Ectodermal cell (in vitro differentiated cells): ENCODE data around the gene OTOF.

Source experiments
- H3K27ac ChIP-seq: 2 replicates; pipeline ENCODE4 v1.7.0; 2013; ENCODE audit warnings: mild to moderate bottlenecking, low read depth, low read length; ENCODE audit not compliant: insufficient read depth, poor library complexity, severe bottlenecking
- H3K27me3 ChIP-seq: 2 replicates; pipeline ENCODE4 v1.7.0; 2013; ENCODE audit warnings: mild to moderate bottlenecking, low read length; ENCODE audit not compliant: insufficient read depth, control insufficient read depth, poor library complexity, severe bottlenecking
- H3K36me3 ChIP-seq: one replicate; pipeline ENCODE4 v1.7.0; 2013; ENCODE audit warnings: low read length; ENCODE audit not compliant: control insufficient read depth, insufficient read depth
- H3K4me1 ChIP-seq: one replicate; pipeline ENCODE4 v1.7.0; 2013; ENCODE audit warnings: low read length; ENCODE audit not compliant: control insufficient read depth, insufficient read depth
- H3K4me3 ChIP-seq: 2 replicates; pipeline ENCODE4 v1.7.0; 2013; ENCODE audit warnings: low read depth, low read length, control low read depth; ENCODE audit not compliant: insufficient read depth
- H3K9me3 ChIP-seq: 2 replicates; pipeline ENCODE4 v1.7.0; 2013; ENCODE audit warnings: mild to moderate bottlenecking, low read length, moderate library complexity; ENCODE audit not compliant: control insufficient read depth
- WGBS, 2 experiments: methylation state at CpG; one replicate each; pipeline ENCODE4 v1.1.7; 2013; ENCODE audit warnings: missing lambda C conversion rate in 2 of 2; 5-methylcytosine and 5-hydroxymethylcytosine counted together

The OTOF gene

GRCh38 chr2:26488463-26489212 lies 10.7 kb upstream of the OTOF start:
- Histone ChIP-seq H3K36me3 (no peaks in the 10 kb centered on the region), H3K27ac (no peak overlapping the region), H3K4me1 (no peaks in the 10 kb centered on the region), H3K9me3 (no peaks in the 10 kb centered on the region), H3K27me3 (no peaks in the 10 kb centered on the region), H3K4me3 (no peak overlapping the region)
- 93 to 94% methylated on average over 20 of the region's 20 CpGs for WGBS, 2 experiments

DNA sequence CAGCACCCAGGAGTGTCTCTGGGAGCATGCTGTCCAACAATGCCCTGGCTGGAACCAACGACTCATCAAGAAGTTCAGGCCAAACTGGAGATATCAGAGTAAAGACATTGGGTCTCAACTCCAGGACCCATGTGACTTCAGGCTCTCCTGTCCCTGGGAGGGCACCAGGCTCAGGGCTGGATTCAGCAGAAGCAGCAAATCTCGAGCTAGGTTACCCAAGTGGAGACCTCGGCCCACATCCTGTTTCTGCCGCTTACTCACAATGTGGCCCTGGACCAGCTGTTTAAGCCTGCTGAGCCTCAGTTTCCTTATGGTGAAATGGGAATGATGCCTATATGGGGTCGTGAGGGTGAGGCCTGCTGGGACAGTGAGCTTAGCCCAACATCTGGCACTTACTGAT lies 9.3 kb upstream of the OTOF start:
- no peak overlapping the region for H3K27ac ChIP-seq

DNA sequence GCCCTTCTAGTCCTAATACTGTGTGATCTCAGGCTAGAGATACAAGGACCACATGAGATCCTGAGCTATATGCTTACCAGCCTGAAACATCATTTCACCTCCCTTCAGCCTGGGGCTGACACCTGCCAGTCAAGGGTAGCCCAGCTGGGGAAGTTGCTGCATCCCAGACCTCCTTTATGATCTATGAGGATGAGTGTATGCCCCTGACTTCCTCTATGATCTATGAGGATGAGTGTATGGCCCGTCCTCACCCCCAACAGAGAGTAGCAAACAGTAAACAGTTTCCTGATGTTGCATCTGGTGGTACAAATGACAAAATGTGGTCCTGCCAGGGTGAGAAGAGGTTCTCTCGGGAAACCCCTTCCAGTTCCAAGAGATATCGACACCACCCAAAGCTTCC lies 8.9 kb upstream of the OTOF start:
- Histone ChIP-seq H3K27me3 (no peaks in the 10 kb centered on the region), H3K4me3 (no peak overlapping the region)
- WGBS, 2 experiments = 88 to 95% methylated on average over 3 of the region's 3 CpGs

More for the DNA sequence above, 9.3 kb upstream of the OTOF start:
- Histone ChIP-seq H3K9me3 (no peaks in the 10 kb centered on the region), H3K36me3 (no peaks in the 10 kb centered on the region), H3K27me3 (no peaks in the 10 kb centered on the region), H3K4me3 (no peak overlapping the region), H3K4me1 (no peaks in the 10 kb centered on the region)
- 92 to 95% methylated on average over 5 of the region's 5 CpGs for WGBS, 2 experiments

GRCh38 chr2:26485725-26486418 lies 7.9 kb upstream of the OTOF start:
- 93 to 94% methylated on average over 8 of the region's 8 CpGs for WGBS, 2 experiments
- Histone ChIP-seq H3K36me3 (no peaks in the 10 kb centered on the region), H3K4me3 (no peak overlapping the region), H3K9me3 (no peaks in the 10 kb centered on the region), H3K27ac (no peak overlapping the region), H3K27me3 (no peaks in the 10 kb centered on the region), H3K4me1 (no peaks in the 10 kb centered on the region)

More for the DNA sequence above, 8.9 kb upstream of the OTOF start:
- Histone ChIP-seq H3K27ac (no peak overlapping the region), H3K9me3 (no peaks in the 10 kb centered on the region), H3K36me3 (no peaks in the 10 kb centered on the region), H3K4me1 (no peaks in the 10 kb centered on the region)

DNA sequence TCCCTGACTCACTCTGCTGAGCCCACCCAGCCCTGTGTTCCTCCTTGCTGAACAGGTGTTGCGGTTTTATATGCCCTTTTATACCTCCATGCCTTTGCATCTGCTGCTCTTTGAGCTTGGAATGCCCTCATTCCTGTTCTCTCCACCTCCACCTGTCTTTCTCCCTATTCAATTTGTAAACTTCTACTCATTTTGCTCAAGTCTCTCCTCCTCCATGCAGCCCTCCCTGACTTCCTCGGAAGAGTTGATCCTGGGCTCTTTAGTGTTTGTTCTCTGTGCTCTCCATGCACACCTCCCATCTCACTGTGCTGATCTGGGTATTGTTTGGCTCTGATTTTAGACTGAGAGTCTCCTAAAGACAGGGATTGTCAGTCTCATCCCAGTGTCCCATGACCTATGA lies 7.2 kb upstream of the OTOF start:
- no peaks in the 10 kb centered on the region for H3K9me3 ChIP-seq
- no peaks in the 10 kb centered on the region for H3K4me1 ChIP-seq
- H3K27me3 ChIP-seq = no peaks in the 10 kb centered on the region
- 91 to 96% methylated on average over 2 of the region's 2 CpGs for WGBS, 2 experiments
- no peak overlapping the region for H3K4me3 ChIP-seq
- H3K27ac ChIP-seq = no peak overlapping the region
- no peaks in the 10 kb centered on the region for H3K36me3 ChIP-seq

DNA sequence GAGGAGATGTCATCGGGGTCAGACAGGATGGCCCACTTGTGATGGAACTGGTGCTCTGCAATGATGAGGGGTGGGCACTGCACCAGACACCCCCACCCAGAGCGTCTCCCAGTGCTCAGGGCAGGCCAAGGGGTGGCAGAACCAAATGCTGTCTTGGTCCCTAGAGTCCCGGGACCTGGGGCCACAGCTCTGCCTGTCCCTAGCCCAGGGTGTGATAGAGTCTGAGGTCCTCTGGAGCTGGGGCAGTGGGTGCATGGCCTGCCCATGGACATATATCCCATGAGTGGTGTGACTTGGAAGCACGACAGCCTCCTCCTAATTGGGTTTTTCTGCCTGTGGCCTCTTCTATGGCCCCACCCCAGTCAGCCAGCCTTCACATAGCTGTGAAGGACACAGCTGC lies 6.7 kb upstream of the OTOF start:
- Histone ChIP-seq H3K27ac (no peak overlapping the region), H3K4me3 (no peak overlapping the region), H3K4me1 (peaks cover under 1% of the 10 kb centered on the region), H3K27me3 (no peaks in the 10 kb centered on the region), H3K36me3 (no peaks in the 10 kb centered on the region), H3K9me3 (no peaks in the 10 kb centered on the region)
- WGBS, 2 experiments = 91 to 92% methylated on average over 4 of the region's 4 CpGs

GRCh38 chr2:26483957-26484565 lies 6.1 kb upstream of the OTOF start:
- WGBS, 2 experiments = 95 to 96% methylated on average over 13 of the region's 13 CpGs
- Histone ChIP-seq H3K27ac (no peak overlapping the region), H3K36me3 (no peaks in the 10 kb centered on the region), H3K9me3 (no peaks in the 10 kb centered on the region), H3K4me1 (peaks cover 3% of the 10 kb centered on the region), H3K27me3 (no peaks in the 10 kb centered on the region), H3K4me3 (no peak overlapping the region)

- Histone ChIP-seq H3K4me1 (peaks cover 3% of the 10 kb centered on the region), H3K36me3 (no peaks in the 10 kb centered on the region), H3K4me3 (no peak overlapping the region), H3K27me3 (no peaks in the 10 kb centered on the region), H3K9me3 (no peaks in the 10 kb centered on the region), H3K27ac (no peak overlapping the region)
- 94% methylated on average over 11 of the region's 11 CpGs for WGBS, 2 experiments
Observed at GRCh38 chr2:26483516-26483915, 5.6 kb upstream of the OTOF start.

- Histone ChIP-seq H3K36me3 (no peaks in the 10 kb centered on the region), H3K9me3 (no peaks in the 10 kb centered on the region), H3K27ac (no peak overlapping the region), H3K4me1 (peaks cover 3% of the 10 kb centered on the region), H3K27me3 (no peaks in the 10 kb centered on the region), H3K4me3 (no peak overlapping the region)
- WGBS, 2 experiments = 94 to 95% methylated on average over 10 to 11 of the region's 11 CpGs
Observed at GRCh38 chr2:26483027-26483326, 5.1 kb upstream of the OTOF start.

GRCh38 chr2:26482211-26483026 lies 4.5 kb upstream of the OTOF start:
- no peak overlapping the region for H3K4me3 ChIP-seq
- H3K4me1 ChIP-seq = peaks cover 9% of the 10 kb centered on the region
- WGBS, 2 experiments = 93 to 95% methylated on average over 30 of the region's 30 CpGs

More at GRCh38 chr2:26482211-26483026, 4.5 kb upstream of the OTOF start:
- Histone ChIP-seq H3K27ac (no peak overlapping the region), H3K36me3 (no peaks in the 10 kb centered on the region), H3K27me3 (no peaks in the 10 kb centered on the region), H3K9me3 (no peaks in the 10 kb centered on the region)
